Measurements from ENCODE around the gene CAVIN2. TPM values are rescaled to one million over a fixed set of nuclear protein-coding genes. Genes with fewer than 3 reads are reported as not detected.

The CAVIN2 gene
- total RNA-seq, 1 donor from 2014 or later, result 16.4 TPM

DNA sequence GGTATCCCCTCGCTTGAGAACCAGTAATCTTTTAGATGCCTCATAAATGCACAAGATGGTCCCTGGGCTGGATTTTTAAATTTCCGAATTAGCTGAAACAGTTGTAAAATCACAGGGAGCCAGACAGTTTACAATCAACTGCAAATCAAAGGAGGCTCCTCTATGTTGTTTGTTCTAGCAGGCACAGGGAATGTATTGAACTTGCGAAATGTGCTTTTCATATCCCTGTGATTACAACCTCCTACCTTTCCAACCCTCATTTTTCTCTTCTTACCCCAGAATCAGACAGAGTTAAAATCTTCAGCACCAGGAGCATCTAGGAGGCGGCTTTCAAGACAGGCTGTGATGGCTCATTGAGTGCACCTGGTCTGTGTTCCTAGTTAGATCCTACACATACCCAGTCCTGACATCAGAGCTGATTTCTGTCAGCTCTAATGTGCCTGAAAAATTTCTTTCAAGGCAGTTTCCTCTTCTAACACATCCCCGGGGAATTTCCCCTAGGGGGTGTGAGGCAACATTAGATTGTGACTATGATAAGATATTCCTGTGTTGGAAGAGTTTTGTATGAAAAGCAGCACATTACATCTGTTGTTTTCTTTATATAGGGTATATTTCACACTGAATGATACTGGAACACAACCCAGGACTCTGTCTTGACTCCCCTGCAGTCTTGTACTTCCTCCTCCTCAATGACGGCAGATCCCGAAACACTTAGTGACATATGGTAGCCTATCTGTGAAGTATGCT lies 17.9 kb upstream of the CAVIN2 start:
- no peak for DNase-seq (ENCODE audit: low spot score)

DNA sequence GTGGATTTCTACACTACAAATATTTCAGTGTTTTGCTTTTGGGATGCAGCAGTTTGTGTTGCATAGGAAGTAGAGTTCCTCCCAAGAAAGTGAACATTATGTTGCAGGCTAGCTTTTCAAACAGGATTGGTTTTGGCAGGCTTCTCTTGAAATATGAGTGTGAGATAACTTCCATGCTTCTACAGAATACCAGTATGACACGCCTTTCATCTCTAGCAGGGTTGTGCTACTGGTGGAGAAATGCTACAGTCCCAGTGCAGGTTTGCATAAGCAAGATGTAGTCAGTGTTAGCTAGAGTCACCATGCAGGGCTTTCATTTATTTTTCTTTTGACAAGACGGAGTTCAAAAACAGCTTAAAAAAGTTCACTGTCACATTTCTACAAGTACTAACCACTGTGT lies 17.1 kb upstream of the CAVIN2 start:
- peak; percentile 84 for DNase-seq (ENCODE audit: low spot score)

DNA sequence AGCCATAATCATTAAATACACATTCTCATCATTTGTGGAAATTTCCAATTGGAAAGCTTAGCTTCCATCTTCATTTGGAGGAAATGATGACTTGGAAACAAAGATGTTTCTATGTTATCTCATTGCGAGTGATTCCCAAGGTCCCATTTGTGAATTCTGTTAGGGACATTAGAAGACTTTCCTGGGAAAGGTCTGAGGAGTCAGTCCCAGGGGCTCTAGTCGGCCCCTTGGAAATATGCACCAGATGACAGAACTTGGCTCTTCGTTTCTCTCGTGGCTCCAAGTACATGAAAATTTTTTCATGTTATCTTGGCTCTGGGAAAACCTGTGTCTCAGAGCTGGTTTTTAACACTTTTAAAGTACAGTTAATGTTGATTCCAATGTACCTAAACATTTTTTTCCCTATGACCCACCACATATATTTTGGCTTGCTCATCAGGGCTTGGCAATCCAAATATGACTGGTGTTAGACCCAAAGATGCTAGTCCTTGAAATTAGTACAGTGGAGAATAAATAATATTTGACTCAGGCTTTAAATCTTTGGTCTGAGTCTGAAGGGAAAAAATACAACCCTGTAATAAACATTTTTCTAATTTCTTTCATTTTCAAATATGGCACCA lies 15.4 kb upstream of the CAVIN2 start:
- DNase-seq (ENCODE audit: low spot score), result no peak

DNA sequence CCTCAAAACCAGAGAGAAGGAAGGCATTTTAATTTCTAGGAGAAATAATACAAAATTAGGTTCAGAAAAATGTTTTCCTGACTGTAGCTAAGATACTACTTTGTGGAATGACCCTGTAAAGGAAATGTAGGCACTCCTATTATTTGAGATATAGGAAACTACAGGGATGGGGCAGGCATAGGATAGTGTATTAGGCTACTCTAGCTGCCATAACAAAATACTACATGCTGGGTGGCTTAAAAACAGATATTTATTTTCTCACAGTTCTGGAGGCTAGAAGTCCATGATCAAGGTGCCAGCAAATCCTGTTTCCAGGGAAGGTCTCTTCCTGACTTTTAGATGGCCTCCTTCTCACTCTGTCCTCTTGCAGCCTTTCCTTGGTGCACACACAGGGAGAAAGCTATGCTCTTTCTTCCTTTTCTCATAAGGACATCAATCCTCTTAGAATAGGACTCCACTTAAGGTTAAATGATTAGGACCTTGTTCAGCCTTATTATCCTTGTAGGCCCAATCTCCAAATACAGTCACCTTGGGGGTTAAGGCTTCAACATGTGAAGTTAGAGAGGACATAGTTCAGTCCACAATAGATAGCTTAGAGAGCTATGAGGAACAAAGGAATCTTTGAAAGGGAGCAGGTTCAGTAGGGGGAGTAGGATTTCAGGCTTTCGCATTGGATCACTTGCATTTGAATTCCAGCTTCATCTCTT lies 14.0 kb upstream of the CAVIN2 start:
- DNase-seq (ENCODE audit: low spot score), result no peak

DNA sequence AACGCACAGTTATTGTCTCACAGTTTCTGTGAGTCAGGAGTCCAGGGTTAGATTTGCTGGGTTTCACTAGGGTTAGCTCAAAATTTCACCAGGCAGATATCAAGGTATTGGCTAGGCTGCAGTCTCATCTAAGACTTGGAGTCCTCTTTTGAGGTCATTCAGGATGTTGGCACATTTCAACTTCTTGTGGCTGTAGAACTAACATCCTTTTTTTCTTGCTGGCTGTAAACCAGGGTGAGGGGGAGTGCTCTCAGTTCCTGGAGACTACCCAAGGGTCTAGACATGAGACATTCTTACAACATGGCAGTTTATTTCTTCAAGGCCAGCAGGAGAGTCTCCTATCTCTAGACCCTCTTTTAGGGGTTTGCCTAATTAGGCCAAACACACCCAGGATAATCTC lies 12.8 kb upstream of the CAVIN2 start:
- DNase-seq (ENCODE audit: low spot score), result no peak

DNA sequence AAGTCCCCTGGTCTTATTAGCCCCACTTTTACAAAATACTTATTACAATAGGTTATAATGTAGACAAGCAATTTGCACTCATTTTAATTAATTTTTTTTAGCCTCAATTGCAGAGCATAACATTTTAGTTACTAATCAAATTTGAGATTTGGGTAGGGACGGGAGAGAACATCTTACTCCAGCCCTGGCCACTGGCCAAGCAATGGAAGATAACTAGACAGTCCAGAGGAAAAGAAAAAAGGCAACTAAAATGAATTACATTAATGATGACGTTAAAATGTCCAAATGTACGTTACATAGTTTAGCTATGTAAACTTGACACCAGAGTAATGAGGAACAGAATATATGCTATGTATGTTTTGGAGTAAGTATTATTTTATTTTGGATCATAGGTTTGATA lies 11.0 kb upstream of the CAVIN2 start:
- no peak for DNase-seq (ENCODE audit: low spot score)

DNA sequence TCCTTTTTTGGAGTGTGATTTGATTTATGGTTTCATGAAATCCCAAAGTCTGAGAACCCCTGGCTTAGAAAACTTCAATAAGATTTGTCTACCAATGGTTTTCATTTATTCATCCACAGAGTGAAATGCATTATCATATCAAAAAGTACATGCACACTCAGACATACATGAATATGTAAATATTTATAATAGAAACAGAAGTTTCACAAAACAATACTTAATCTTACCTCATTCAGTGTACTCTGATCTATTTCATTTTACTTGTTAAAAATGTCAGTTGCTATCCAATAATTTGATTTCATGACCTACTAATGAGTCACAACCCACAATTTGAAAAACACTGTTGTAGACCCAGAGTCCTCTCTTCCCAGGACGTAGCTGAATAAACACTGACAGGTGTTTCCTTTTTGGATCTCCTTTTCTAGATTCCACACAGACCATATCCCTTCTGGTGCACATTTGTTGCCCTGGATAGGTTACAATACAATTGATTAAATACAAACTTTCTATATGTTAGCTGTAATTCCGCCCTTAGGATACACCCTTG lies 10.4 kb upstream of the CAVIN2 start:
- DNase-seq (ENCODE audit: low spot score), result no peak

DNA sequence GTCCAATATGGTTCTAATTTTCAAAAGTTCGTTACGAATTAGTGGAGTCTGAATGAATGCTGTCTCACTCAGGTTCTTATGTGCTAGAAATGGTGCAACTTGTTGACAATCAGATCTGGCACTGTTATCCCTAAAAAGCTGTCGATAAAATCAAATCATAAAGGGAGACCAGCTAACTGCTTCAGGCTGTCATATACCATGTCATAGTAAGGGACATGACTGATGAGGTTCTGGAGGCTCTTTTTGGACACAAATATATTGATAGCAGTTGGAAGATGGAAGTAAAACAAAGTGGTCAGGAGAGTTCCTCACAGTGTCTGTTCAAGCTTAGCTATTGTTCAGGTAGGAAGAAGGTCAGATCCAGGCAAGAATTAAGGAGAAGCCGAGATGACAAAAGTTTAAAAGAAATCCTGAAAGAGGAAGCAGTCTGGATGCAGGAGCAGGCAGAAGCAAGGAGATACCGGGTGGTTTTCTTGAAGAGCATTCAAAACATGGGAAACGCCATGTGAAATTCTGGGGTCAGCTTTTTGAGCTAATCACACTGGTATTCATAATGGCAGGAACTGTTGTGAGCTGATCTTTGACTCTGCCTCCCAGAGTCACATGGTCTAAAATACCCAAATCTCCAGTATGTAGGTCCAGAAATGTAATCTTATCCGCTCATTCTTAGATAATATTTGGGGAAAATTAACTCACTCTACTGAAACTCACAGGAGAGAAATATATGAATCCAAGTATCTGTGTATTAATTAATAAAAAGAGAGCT lies 9.4 kb upstream of the CAVIN2 start:
- DNase-seq (ENCODE audit: low spot score), result no peak

DNA sequence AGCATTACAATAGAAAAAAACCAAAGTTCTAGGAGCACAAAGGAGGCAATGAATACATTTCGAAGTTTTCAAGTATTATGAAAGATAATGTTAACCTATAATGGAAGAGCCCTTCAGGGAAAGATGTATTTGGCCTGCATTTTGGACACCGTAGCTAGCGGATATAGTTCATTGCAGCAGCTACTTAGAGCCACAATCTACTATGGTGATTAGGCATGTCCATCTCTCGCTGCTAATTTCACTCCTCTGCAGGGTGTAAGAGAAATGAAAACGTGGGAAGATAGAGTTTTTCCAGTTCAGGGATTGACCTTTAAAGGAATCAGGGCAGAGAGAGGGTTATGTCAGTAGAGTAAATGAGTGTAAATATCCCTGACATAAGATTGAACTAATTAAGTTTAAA lies 8.5 kb upstream of the CAVIN2 start:
- no peak for DNase-seq (ENCODE audit: low spot score)

DNA sequence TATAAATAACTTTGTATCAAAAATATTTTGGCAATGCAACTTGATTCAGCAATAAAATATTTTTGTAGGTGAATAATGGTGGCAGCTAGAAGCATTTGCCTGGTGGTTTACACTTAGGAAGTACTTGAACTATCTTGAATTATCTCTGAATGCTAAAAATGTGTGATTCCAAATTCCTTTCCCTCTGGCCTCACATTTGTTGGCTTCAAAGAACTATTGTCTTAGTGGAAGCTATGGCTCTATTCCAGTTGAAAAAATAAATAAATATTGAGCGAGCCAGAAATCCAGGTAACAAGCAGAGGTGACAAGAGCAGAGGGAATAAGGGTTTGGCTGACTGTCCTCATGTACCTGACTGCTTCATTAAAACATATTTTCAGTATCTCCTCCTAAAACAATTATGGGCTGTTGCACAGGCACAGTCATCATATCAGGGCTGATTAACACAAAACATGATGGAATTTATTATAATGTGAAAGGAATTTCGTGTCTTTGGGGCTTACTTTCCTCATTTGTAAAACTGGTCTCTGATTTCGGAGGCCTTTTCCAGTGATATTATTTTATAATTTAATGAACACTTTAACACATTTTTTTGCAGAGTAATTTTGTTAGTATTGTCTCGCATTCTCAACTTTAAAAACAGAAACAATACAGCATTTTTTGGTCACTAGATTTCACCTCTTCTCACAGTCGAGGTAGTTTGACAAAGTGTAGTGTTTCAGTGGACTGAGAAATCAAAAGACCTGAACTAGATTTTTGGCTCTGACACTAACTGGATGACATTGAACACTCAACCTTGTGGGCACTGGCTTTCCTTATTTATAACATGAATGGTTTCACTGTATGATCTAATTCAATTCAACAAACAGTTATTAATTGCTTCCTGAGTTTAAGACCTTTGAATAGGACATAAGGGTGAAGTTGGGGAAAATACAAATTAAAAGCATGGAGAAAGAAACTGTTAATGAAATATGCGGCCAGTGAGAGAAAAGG lies 7.8 kb upstream of the CAVIN2 start:
- no peak for DNase-seq (ENCODE audit: low spot score)

DNA sequence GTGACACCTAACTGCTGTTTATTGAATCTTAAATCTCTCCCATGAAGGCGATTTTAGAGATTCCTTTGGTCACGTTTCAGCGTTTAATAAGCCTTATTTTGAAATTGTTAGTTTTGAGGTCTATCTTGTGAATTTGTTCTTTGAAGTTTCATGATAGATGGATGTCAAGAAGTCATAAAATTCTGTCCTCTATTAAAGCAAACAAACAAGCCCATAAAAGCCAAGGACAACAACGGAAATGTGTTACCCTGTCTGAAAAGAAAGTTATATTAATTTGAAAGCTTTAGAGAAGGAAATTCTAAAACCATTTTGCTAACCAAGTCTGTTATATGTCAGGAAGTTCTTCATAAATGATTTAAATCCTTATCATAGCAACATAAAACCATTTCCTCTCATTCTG lies 7.0 kb upstream of the CAVIN2 start:
- no peak for DNase-seq (ENCODE audit: low spot score)

DNA sequence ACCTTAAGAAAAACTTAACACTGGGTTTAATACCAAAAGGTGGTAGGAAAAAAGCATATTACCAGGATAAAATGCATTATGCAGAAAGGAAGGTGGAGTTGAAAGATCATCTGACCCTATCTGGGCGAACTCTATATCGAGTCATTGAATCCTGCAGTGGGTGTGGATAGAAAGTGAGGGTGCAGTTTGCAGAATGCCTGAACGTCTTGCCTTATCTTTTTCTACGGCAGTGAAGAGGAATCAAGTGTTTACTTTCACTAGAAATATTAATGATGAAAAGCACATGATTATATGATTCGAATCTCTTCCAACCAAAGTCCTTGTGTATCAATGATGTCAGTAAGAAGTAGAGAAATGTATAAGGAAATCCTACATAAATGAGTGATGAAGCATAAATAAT lies 4.3 kb upstream of the CAVIN2 start:
- DNase-seq (ENCODE audit: low spot score), result no peak

DNA sequence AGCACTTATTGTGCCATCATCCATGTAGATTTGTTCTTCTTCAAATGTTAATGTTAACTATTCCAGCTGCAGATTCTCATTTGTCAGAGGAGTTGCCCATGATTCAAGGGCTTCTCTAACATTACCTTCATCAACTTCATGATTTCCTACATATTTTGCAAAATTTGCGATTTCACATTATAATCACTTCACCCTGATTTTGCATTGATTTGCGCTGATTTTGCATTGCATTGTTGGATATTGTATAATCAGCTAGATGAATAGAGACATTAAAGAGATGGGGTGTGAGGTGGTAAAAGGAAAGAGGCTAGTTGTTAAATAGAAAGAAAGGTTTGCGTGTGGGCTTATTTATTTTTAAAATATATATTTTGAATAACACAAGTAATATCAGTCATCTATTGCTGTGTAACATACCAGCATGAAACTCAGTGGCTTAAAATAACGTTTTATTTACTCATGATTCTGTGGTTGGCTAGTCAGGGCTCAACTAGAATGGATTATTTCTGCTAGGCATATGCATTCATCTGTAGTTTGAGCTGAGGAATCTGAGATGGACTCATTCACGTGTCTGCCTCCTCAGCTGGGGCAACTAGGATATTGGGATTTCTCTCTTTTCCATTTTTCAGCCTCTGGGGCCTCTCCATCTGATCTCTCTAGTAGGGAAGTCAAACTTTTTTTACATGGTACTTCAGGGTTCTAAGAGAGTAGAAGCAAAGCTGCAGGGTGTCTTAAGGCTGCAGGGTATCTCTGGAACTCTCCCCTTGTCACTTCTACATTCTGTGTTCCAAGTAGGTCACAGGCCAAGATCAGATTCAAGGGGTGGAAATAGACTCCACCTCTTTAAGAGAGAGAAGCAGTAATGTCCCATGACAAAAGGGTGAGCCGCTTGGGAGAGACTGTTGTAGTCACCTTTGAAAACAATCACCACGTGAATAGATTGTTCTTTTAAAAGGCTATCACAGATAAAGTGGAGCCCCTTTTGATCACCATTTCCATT lies 2.2 kb upstream of the CAVIN2 start:
- no peak for DNase-seq (ENCODE audit: low spot score)

DNA sequence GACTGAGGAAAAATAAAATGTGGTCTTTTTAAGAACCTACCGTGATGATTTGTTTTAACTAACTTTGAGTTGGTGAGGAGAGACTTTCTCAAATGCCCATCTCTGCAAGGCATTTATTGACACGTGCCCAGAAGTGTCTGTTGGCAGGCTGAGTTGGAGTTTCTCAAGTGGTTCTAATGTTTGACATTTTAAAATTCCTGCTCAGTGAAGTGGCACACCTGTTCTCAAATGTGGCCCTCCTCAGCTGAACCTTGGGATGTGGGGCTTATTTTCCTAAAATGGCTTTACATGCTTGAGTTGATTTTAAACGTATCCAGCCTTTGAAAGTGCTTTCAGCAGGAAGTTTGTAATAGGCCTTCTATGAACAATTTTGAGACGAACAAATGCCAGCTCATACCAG lies 876 bp upstream of the CAVIN2 start:
- DNase-seq (ENCODE audit: low spot score), result no peak

DNA sequence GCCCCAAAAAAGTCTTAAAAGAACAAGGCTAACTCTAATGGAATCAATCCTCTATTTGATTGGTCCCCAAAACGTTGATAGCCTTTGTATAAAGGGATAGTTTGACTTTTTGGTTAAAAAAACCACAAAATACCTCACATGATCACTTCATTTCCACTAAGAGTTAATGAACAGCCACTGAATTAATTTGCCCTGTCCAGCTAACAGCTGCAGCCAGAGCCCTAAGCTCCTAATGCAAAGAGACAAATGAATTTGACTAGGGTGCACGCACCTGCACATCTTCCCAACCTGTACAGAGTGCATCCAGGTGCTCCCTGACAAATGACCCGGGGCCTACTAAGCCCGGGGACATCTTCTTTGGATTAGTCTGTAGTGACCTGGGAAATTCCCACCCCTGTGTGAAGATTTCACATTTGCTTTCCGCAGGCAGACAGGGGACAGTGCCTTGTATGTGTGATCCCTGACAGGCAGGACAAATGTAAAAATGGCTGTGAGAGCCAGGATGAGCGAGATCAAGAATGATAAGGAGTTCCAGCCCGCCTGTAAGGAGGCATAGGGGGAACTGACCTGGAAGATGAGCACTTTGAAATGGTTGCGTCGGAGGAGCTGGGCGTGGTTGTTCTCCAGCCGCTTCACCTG lies 893 bp downstream of the CAVIN2 start:
- DNase-seq (ENCODE audit: low spot score), result no peak

DNA sequence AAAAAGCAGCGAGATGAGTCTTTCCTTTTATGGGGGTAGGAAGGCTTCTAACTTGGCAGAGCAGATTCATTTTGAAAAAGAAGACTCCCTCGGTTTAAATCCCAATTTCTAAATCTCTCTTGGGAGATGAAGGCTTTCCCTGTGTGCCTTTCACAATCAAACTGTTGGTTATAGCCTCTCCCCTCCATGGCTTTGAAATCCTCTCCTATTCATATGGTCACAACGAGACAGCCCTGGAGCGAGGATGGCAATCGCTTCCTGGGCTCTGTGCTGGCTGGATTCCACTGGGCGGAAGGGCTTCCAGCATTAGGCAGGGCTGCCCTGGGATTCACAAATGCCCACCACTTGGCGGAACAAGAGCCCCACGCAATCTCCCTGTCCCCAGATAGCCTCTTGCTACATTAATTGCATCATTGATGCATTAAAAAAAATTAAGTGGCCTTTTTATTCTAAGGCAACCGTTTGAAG lies 1.6 kb downstream of the CAVIN2 start:
- DNase-seq (ENCODE audit: low spot score), result peak; percentile 64

DNA sequence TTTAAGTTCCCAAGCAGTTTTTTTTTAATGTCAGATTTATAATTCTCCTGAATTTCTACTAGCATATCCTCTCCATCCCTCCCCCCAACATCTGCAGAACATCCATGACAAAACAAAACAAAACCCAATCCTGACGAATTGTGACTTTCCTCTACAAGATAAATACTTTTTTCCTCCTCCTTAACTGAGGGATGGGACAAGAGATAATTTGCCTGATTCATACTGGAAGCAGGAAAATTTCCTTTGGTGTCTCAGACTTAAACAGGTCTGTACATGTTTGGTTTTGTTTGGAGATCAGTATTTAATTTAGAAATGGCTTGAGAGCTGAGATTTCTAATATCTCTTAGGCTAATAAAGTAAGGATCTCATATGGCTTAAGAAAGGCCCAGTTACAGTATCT lies 2.2 kb downstream of the CAVIN2 start:
- DNase-seq (ENCODE audit: low spot score), result peak; percentile 42

DNA sequence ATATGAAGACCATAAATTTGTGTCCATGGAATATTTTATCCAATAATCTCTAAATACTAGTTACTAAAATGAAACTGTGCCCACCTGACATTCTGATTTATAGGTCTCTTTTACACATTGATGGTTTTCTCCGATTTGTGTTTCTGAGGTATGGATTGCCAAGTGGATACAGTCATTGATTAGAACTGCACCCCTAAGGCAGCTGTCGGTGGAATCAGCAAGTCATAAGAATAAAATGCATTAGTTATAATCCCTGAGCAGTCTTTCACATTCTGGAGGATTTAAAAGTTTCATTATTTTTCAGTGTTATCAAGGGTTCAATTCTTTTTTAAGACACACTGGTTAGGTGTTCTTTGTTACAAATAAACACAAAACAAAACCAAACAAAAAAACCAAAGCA lies 6.0 kb downstream of the CAVIN2 start:
- no peak for DNase-seq (ENCODE audit: low spot score)

All from umbilical cord (tissue), 2 donors.